ENCODE data around the gene GPR15LG.

The GPR15LG gene

DNA sequence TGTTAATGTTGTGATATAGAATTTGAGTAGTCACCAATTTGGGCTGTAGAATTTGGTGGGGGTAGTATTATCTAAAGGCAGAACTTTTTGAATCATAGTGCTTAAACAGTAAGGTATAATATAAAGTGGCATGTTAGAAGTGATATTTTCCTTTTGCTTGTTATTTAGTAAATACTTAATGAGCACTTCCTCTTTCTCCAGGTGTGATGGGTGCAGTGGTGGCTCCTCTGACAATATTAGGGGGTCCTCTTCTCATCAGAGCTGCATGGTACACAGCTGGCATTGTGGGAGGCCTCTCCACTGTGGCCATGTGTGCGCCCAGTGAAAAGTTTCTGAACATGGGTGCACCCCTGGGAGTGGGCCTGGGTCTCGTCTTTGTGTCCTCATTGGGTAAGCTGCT lies 23.7 kb upstream of the GPR15LG start:
- Histone ChIP-seq H3K27ac (ENCODE audit: low read depth, low read length, severe bottlenecking) (no peak overlapping the region), H3K4me3 (ENCODE audit: extremely low read depth, insufficient read depth, low read length, poor library complexity, severe bottlenecking) (no peak overlapping the region), H3K36me3 (ENCODE audit: control insufficient read depth, insufficient read depth, low read length) (peaks cover 82% of the 10 kb centered on the region), H3K9me3 (ENCODE audit: control insufficient read depth, low read length) (no peaks in the 10 kb centered on the region), H3K4me1 (ENCODE audit: control insufficient read depth, insufficient read depth, low read length, poor library complexity, severe bottlenecking) (no peaks in the 10 kb centered on the region)
- 100% methylated on average over 1 of the region's 2 CpGs for WGBS, 2 experiments (ENCODE audit: insufficient coverage in 2 of 2)

DNA sequence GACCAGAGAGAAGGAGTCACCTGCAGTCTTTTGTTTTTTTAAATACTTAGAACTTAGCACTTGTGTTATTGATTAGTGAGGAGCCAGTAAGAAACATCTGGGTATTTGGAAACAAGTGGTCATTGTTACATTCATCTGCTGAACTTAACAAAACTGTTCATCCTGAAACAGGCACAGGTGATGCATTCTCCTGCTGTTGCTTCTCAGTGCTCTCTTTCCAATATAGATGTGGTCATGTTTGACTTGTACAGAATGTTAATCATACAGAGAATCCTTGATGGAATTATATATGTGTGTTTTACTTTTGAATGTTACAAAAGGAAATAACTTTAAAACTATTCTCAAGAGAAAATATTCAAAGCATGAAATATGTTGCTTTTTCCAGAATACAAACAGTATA lies 20.8 kb upstream of the GPR15LG start:
- Histone ChIP-seq H3K4me3 (ENCODE audit: extremely low read depth, insufficient read depth, low read length, poor library complexity, severe bottlenecking) (no peak overlapping the region), H3K4me1 (ENCODE audit: control insufficient read depth, insufficient read depth, low read length, poor library complexity, severe bottlenecking) (no peaks in the 10 kb centered on the region), H3K36me3 (ENCODE audit: control insufficient read depth, insufficient read depth, low read length) (peaks cover 63% of the 10 kb centered on the region), H3K27ac (ENCODE audit: low read depth, low read length, severe bottlenecking) (no peak overlapping the region), H3K9me3 (ENCODE audit: control insufficient read depth, low read length) (no peaks in the 10 kb centered on the region)

DNA sequence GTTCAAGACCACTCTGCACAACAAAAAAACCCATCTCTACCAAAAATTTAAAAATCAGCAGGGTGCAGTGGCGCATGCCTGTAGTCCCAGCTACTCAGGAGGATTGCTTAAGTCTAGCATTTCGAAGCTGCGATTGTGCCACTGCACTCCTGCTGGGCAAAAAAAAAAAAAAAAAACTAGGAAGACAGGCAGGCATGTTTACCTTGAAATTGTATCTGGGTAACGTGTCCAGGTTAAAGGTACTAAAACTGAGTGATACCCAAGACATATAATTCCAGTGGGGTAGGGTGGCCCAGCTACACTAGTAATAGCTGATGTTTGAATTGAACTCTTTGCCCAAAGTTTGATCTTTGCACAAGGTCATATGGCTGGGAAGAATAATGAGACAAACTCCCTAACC lies 18.1 kb upstream of the GPR15LG start:
- 83 to 89% methylated on average over 1 to 4 of the region's 4 CpGs for WGBS, 2 experiments (ENCODE audit: insufficient coverage in 2 of 2)
- H3K9me3 ChIP-seq (ENCODE audit: control insufficient read depth, low read length), result no peaks in the 10 kb centered on the region
- no peak overlapping the region for H3K27ac ChIP-seq (ENCODE audit: low read depth, low read length, severe bottlenecking)
- H3K4me1 ChIP-seq (ENCODE audit: control insufficient read depth, insufficient read depth, low read length, poor library complexity, severe bottlenecking), result no peaks in the 10 kb centered on the region
- peaks cover 43% of the 10 kb centered on the region for H3K36me3 ChIP-seq (ENCODE audit: control insufficient read depth, insufficient read depth, low read length)
- H3K4me3 ChIP-seq (ENCODE audit: extremely low read depth, insufficient read depth, low read length, poor library complexity, severe bottlenecking), result no peak overlapping the region

DNA sequence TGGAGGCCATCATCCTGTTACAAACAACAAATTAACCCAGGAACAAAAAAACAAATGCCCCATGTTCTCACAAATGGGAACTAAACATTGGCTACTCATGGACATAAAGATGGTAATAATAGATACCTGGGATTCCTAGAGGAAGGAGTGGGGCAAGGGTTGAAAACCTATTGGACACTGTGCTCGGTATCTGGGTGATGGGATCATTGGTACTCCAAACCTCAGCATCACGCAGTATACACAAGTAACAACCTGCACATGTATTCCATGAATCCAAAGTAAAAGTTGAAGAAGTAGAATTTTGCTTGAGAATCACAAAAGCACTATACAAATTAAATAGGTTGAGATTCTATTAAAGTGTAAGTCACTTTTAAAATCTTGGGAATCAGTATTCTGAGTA lies 17.6 kb upstream of the GPR15LG start:
- H3K36me3 ChIP-seq (ENCODE audit: control insufficient read depth, insufficient read depth, low read length), result peaks cover 38% of the 10 kb centered on the region
- no CpG with 5 or more reads among the region's 2 CpGs for WGBS, 2 experiments (ENCODE audit: insufficient coverage in 2 of 2)
- H3K27ac ChIP-seq (ENCODE audit: low read depth, low read length, severe bottlenecking), result no peak overlapping the region
- no peak overlapping the region for H3K4me3 ChIP-seq (ENCODE audit: extremely low read depth, insufficient read depth, low read length, poor library complexity, severe bottlenecking)
- H3K9me3 ChIP-seq (ENCODE audit: control insufficient read depth, low read length), result no peaks in the 10 kb centered on the region
- no peaks in the 10 kb centered on the region for H3K4me1 ChIP-seq (ENCODE audit: control insufficient read depth, insufficient read depth, low read length, poor library complexity, severe bottlenecking)

DNA sequence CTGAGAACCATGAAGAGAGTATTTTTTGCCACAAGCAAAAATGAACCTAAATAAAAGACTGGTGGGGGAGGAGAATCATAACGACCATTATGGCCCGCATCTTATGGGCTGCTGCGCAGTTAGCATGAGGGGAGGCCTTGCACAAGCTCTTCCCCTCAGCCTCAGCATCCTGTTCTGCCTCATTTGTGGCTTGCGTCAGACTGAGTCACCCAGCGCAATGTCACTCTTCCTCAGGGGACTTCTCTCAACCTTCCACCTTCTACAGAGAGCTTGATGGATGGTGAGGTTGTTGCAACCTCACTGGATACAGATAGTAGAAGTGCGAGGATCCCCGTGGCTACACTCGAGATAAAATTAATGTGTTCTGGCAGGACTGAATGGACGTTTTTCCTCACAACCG lies 16.8 kb upstream of the GPR15LG start:
- Histone ChIP-seq H3K36me3 (ENCODE audit: control insufficient read depth, insufficient read depth, low read length) (peaks cover 35% of the 10 kb centered on the region), H3K27ac (ENCODE audit: low read depth, low read length, severe bottlenecking) (no peak overlapping the region), H3K4me1 (ENCODE audit: control insufficient read depth, insufficient read depth, low read length, poor library complexity, severe bottlenecking) (no peaks in the 10 kb centered on the region), H3K9me3 (ENCODE audit: control insufficient read depth, low read length) (no peaks in the 10 kb centered on the region), H3K4me3 (ENCODE audit: extremely low read depth, insufficient read depth, low read length, poor library complexity, severe bottlenecking) (no peak overlapping the region)
- 83 to 91% methylated on average over 7 to 9 of the region's 10 CpGs for WGBS, 2 experiments (ENCODE audit: insufficient coverage in 2 of 2)

DNA sequence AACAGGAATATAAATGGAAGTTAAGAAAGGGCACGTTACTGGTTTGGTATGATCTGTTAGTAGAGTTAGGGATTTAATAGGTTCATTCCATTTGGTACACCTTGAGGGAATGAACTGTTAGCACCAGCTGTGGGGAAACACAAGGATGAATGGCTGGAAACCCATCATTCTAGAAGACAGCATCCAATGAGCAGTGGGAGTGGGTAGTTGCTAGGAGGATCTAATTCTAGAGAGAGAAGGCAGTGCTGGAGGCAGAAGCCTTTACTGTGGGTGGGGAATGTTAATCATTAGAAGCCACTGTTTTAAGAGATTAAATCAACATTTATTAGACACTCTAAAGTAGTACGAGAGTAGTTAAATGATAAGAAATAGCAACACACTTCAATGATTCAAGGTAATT lies 15.5 kb upstream of the GPR15LG start:
- Histone ChIP-seq H3K4me3 (ENCODE audit: extremely low read depth, insufficient read depth, low read length, poor library complexity, severe bottlenecking) (no peak overlapping the region), H3K27ac (ENCODE audit: low read depth, low read length, severe bottlenecking) (no peak overlapping the region), H3K36me3 (ENCODE audit: control insufficient read depth, insufficient read depth, low read length) (peaks cover 25% of the 10 kb centered on the region), H3K9me3 (ENCODE audit: control insufficient read depth, low read length) (no peaks in the 10 kb centered on the region), H3K4me1 (ENCODE audit: control insufficient read depth, insufficient read depth, low read length, poor library complexity, severe bottlenecking) (no peaks in the 10 kb centered on the region)
- 83 to 91% methylated on average over 1 of the region's 2 CpGs for WGBS, 2 experiments (ENCODE audit: insufficient coverage in 2 of 2)

DNA sequence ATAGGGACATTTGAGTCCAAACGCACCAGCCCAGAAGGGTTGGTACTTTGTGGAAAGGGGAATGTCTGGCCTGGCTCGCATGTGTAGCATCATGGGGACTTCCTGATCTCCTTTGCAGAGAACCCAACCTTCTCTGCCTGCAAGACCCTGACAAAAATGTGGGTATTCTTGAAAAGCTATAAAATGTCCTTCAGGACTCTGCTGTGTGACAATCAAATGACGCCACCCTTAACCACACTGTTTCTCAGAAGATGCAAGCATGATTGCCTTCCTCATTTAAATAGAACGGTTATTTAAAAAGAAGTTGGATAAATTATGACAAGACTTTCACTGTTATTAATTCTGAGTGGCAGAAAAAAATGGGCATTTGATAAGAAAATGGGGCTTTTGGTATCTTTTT lies 15.1 kb upstream of the GPR15LG start:
- H3K27ac ChIP-seq (ENCODE audit: low read depth, low read length, severe bottlenecking), result no peak overlapping the region
- no peaks in the 10 kb centered on the region for H3K9me3 ChIP-seq (ENCODE audit: control insufficient read depth, low read length)
- no peak overlapping the region for H3K4me3 ChIP-seq (ENCODE audit: extremely low read depth, insufficient read depth, low read length, poor library complexity, severe bottlenecking)
- no peaks in the 10 kb centered on the region for H3K4me1 ChIP-seq (ENCODE audit: control insufficient read depth, insufficient read depth, low read length, poor library complexity, severe bottlenecking)
- 100% methylated on average over 1 to 2 of the region's 4 CpGs for WGBS, 2 experiments (ENCODE audit: insufficient coverage in 2 of 2)
- peaks cover 20% of the 10 kb centered on the region for H3K36me3 ChIP-seq (ENCODE audit: control insufficient read depth, insufficient read depth, low read length)

DNA sequence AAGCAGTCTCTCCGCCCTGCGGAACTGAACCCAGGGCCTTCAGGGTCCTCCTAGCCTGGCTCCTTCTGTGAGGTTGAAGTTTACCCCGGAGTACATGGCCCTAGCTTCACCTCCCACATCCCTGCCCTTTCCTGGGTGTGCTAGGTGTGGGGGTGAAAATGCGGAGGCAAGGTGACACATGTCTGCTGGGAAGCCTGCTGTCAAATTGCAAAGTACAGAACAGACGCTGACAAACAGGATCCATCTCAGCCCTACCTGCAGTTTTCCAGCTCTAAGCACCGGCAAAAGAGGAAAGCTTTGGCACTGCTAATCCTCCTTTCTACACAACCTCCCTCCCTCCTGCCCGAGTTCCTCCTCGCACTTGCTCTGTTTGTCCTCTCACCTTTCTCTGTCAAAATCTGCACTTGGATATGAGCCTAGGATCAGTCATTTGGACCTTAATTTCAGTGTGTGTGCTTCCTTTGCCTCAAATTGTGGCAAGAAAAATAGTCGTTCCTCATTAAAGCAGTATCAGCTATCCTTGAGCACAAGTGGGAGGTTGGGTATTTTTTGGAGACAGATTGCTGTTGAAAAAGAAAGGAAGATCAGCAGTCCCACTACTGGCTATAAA lies 14.4 kb upstream of the GPR15LG start:
- H3K9me3 ChIP-seq (ENCODE audit: control insufficient read depth, low read length), result no peaks in the 10 kb centered on the region
- no peak overlapping the region for H3K27ac ChIP-seq (ENCODE audit: low read depth, low read length, severe bottlenecking)
- H3K4me3 ChIP-seq (ENCODE audit: extremely low read depth, insufficient read depth, low read length, poor library complexity, severe bottlenecking), result no peak overlapping the region
- peaks cover 14% of the 10 kb centered on the region for H3K36me3 ChIP-seq (ENCODE audit: control insufficient read depth, insufficient read depth, low read length)
- H3K4me1 ChIP-seq (ENCODE audit: control insufficient read depth, insufficient read depth, low read length, poor library complexity, severe bottlenecking), result no peaks in the 10 kb centered on the region
- 67 to 76% methylated on average over 5 to 7 of the region's 9 CpGs for WGBS, 2 experiments (ENCODE audit: insufficient coverage in 2 of 2)

DNA sequence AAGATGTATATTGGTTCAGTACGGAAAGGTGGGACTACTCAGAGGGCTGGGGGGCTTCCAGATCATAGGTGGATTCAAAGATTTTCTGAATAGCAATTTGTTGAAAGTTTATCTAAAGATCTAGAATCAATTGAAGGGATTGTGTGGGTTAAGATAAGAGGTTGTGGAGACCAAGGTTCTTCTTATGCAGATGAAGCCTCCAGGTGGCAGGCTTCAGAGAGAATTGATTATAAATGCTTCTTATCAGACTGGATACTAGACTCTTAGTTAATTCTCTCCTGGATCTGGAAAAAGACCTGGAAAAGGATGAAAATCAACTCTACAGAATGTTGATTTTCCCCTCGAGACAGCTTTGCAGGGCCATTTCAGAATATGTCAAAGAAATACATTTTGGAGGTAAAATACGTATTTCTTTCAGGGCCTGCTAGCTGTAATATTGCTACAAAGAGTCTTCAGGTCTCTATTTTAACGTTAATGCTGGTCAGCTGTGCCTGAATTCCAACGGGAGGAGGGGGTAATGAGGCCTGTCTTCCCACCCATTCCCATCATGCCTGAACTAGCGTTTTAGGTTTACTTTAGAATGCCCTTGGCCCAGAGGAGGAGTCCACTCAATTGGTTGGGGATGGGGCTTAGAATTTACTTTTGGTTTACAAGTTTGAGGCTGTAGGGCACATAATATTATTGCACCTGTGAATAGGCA lies 12.8 kb upstream of the GPR15LG start:
- no peaks in the 10 kb centered on the region for H3K36me3 ChIP-seq (ENCODE audit: control insufficient read depth, insufficient read depth, low read length)
- H3K9me3 ChIP-seq (ENCODE audit: control insufficient read depth, low read length), result no peaks in the 10 kb centered on the region
- H3K27ac ChIP-seq (ENCODE audit: low read depth, low read length, severe bottlenecking), result no peak overlapping the region
- no peak overlapping the region for H3K4me3 ChIP-seq (ENCODE audit: extremely low read depth, insufficient read depth, low read length, poor library complexity, severe bottlenecking)
- no peaks in the 10 kb centered on the region for H3K4me1 ChIP-seq (ENCODE audit: control insufficient read depth, insufficient read depth, low read length, poor library complexity, severe bottlenecking)
- WGBS, 2 experiments (ENCODE audit: insufficient coverage in 2 of 2), result 45 to 54% methylated on average over 3 of the region's 6 CpGs

DNA sequence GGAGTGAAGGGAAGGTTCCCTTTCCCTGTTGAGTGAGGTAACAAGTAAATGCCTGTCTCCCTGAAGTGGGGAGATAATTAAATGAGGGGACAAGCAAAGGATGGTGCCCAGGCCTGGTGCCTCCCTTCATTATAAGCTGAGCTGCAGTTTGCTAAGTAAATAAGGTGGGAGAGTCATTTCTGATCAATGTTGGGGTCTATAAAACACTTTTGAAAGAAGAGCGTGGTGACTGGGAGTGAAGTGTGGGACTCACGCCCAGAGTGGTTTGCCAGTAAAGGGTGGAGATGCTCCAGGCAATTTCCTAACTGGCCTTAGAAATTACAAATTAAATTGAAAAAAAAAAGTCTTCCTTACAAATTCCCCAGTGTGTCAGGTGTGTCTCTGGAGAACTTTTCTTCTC lies 9.6 kb upstream of the GPR15LG start:
- no peak overlapping the region for H3K27ac ChIP-seq (ENCODE audit: low read depth, low read length, severe bottlenecking)
- H3K36me3 ChIP-seq (ENCODE audit: control insufficient read depth, insufficient read depth, low read length), result no peaks in the 10 kb centered on the region
- no peak overlapping the region for H3K4me3 ChIP-seq (ENCODE audit: extremely low read depth, insufficient read depth, low read length, poor library complexity, severe bottlenecking)
- no peaks in the 10 kb centered on the region for H3K4me1 ChIP-seq (ENCODE audit: control insufficient read depth, insufficient read depth, low read length, poor library complexity, severe bottlenecking)
- 100% methylated on average over 1 of the region's 2 CpGs; no CpG with 5 or more reads in 1 of the 2 experiments for WGBS, 2 experiments (ENCODE audit: insufficient coverage in 2 of 2)
- no peaks in the 10 kb centered on the region for H3K9me3 ChIP-seq (ENCODE audit: control insufficient read depth, low read length)

DNA sequence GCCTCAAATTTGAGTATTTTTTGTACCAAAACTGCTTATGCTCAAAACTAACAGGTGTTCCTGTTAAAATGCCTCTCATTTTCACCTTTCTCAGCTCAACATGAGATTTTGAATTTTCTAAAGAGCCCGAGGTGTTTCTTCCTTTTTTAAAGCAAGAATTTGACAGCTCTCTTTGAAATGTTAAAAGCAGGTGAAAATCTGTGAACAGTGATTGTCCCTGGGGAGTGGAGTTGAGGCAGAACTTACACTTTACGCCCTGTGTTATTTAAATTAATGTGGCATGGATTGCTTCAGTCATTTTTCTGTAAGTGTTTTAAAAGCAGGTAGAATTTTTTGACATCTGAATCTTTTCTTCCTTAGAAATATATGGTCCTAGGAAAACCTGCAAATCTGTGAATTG lies 9.2 kb upstream of the GPR15LG start:
- 0 to 20% methylated on average over 1 to 2 of the region's 2 CpGs for WGBS, 2 experiments (ENCODE audit: insufficient coverage in 2 of 2)
- Histone ChIP-seq H3K27ac (ENCODE audit: low read depth, low read length, severe bottlenecking) (no peak overlapping the region), H3K9me3 (ENCODE audit: control insufficient read depth, low read length) (no peaks in the 10 kb centered on the region), H3K4me3 (ENCODE audit: extremely low read depth, insufficient read depth, low read length, poor library complexity, severe bottlenecking) (no peak overlapping the region), H3K36me3 (ENCODE audit: control insufficient read depth, insufficient read depth, low read length) (no peaks in the 10 kb centered on the region), H3K4me1 (ENCODE audit: control insufficient read depth, insufficient read depth, low read length, poor library complexity, severe bottlenecking) (no peaks in the 10 kb centered on the region)

All from mesodermal cell (in vitro differentiated cells).